Osteocyte (in vitro differentiated cells): ENCODE measurements around the gene HSPA4. TPM values are rescaled to one million over a fixed set of nuclear protein-coding genes. Genes with fewer than 3 reads are reported as not detected.

Experiments
- DNase-seq: peaks from one replicate; pipeline ENCODE4 v3.0.0; 2021; ENCODE audit warnings: mixed read lengths; ENCODE audit not compliant: unreplicated experiment; ENCODE audit errors: extremely low spot score
- H3K27ac Mint-ChIP-seq: one replicate; pipeline ENCODE4 v1.8.0; 2021; ENCODE audit warnings: mild to moderate bottlenecking, mixed read lengths; ENCODE audit not compliant: unreplicated experiment
- H3K27me3 Mint-ChIP-seq: one replicate; pipeline ENCODE4 v1.8.0; 2021; ENCODE audit warnings: mixed read lengths; ENCODE audit not compliant: unreplicated experiment
- H3K36me3 Mint-ChIP-seq: one replicate; pipeline ENCODE4 v1.8.0; 2021; ENCODE audit warnings: mixed read lengths; ENCODE audit not compliant: unreplicated experiment
- H3K4me1 Mint-ChIP-seq: one replicate; pipeline ENCODE4 v1.8.0; 2021; ENCODE audit warnings: mixed read lengths; ENCODE audit not compliant: unreplicated experiment
- H3K4me3 Mint-ChIP-seq: one replicate; pipeline ENCODE4 v1.8.0; 2021; ENCODE audit warnings: mild to moderate bottlenecking, moderate library complexity, mixed read lengths; ENCODE audit not compliant: unreplicated experiment
- H3K9me3 Mint-ChIP-seq: one replicate; pipeline ENCODE4 v1.8.0; 2021; ENCODE audit warnings: mixed read lengths; ENCODE audit not compliant: unreplicated experiment
- CTCF ChIP-seq: fragments of 200-600 bp; sonication (generic); IDR thresholded peaks from 2 replicates; pipeline ENCODE4 v1.5.0; 2021; ENCODE audit warnings: antibody characterized with exemption, mild to moderate bottlenecking, moderate library complexity
- total RNA-seq: library from RNA; stranded (reverse); gene quantifications from 2 replicates; pipeline ENCODE4 v1.2.1, GENCODE V29; 2021

Gene HSPA4
- total RNA-seq, 1 donor from 2014 or later = 94.9 TPM

GRCh38 chr5:133117166-133117911 is 65.5 kb downstream of the HSPA4 start:
- no peak overlapping the region for H3K4me3 Mint-ChIP-seq
- no peaks in the 10 kb centered on the region for H3K36me3 Mint-ChIP-seq
- no peak for TF ChIP-seq CTCF
- DNase-seq = peak; percentile 78
- H3K9me3 Mint-ChIP-seq = no peaks in the 10 kb centered on the region
- H3K4me1 Mint-ChIP-seq = peaks cover 2% of the 10 kb centered on the region
- no peak overlapping the region for H3K27ac Mint-ChIP-seq
- no peaks in the 10 kb centered on the region for H3K27me3 Mint-ChIP-seq

GRCh38 chr5:133117912-133118445 is 66.2 kb downstream of the HSPA4 start:
- Mint-ChIP-seq H3K27me3 (peaks cover 5% of the 10 kb centered on the region), H3K4me1 (peaks cover 2% of the 10 kb centered on the region), H3K27ac (no peak overlapping the region), H3K4me3 (no peak overlapping the region), H3K36me3 (no peaks in the 10 kb centered on the region), H3K9me3 (no peaks in the 10 kb centered on the region)
- DNase-seq = peak; percentile 80
- no peak for TF ChIP-seq CTCF

- no peaks in the 10 kb centered on the region for H3K9me3 Mint-ChIP-seq
- no peaks in the 10 kb centered on the region for H3K36me3 Mint-ChIP-seq
- H3K27ac Mint-ChIP-seq = no peak overlapping the region
- no peak overlapping the region for H3K4me3 Mint-ChIP-seq
- no peak for TF ChIP-seq CTCF
- H3K27me3 Mint-ChIP-seq = peaks cover 5% of the 10 kb centered on the region
- peak; percentile 74 for DNase-seq
- H3K4me1 Mint-ChIP-seq = no peaks in the 10 kb centered on the region
These were observed 66.9 kb downstream of the HSPA4 start for GRCh38 chr5:133118741-133119140.

- no peak overlapping the region for H3K27ac Mint-ChIP-seq
- TF ChIP-seq CTCF = no peak
- no peak overlapping the region for H3K4me3 Mint-ChIP-seq
- H3K9me3 Mint-ChIP-seq = no peaks in the 10 kb centered on the region
- H3K27me3 Mint-ChIP-seq = peaks cover 8% of the 10 kb centered on the region
- no peaks in the 10 kb centered on the region for H3K4me1 Mint-ChIP-seq
- H3K36me3 Mint-ChIP-seq = no peaks in the 10 kb centered on the region
- peak; percentile 54 for DNase-seq
These were observed 67.5 kb downstream of the HSPA4 start for GRCh38 chr5:133119233-133119711.

- H3K4me3 Mint-ChIP-seq = no peak overlapping the region
- no peak overlapping the region for H3K27ac Mint-ChIP-seq
- TF ChIP-seq CTCF = no peak
- H3K27me3 Mint-ChIP-seq = peaks cover 8% of the 10 kb centered on the region
- no peaks in the 10 kb centered on the region for H3K36me3 Mint-ChIP-seq
- peak; percentile 77 for DNase-seq
- H3K9me3 Mint-ChIP-seq = no peaks in the 10 kb centered on the region
- H3K4me1 Mint-ChIP-seq = no peaks in the 10 kb centered on the region
These were observed 68.4 kb downstream of the HSPA4 start for GRCh38 chr5:133120156-133120750.
